Breast epithelium (tissue), 4 donors: ENCODE measurements around the gene ATXN10. TPM values are rescaled to one million over a fixed set of nuclear protein-coding genes. Genes with fewer than 3 reads are reported as not detected.
A peak's percentile ranks its signal among the peaks of the same experiment; 100 is the strongest.

Experiments
- DNase-seq, 2 donors: peaks; one replicate each; pipeline ENCODE4 v3.0.0-alpha.2; 2019; ENCODE audit warnings: low spot score in 2 of 2
- H3K27ac ChIP-seq, 2 donors: fragments of 200-600 bp; sonication (generic) in 1 of 2; one replicate each; pipeline ENCODE4 v1.5.1; 2016 to 2019; ENCODE audit warnings: mild to moderate bottlenecking in 1 of 2
- H3K27me3 ChIP-seq, 2 donors: fragments of 200-600 bp; sonication (generic) in 1 of 2; one replicate each; pipeline versions ENCODE4 v1.5.1 to v1.6.0; 2017 to 2019; ENCODE audit warnings: control low read depth in 1 of 2, mild to moderate bottlenecking in 1 of 2
- H3K36me3 ChIP-seq: fragments of 200-600 bp; one replicate; pipeline ENCODE4 v1.5.1; 2019
- H3K4me1 ChIP-seq, 2 donors: fragments of 200-600 bp; sonication (generic); one replicate each; pipeline ENCODE4 v1.5.1; 2016 to 2019; ENCODE audit warnings: control low read depth in 1 of 2
- H3K4me3 ChIP-seq, 3 donors: fragments of 200-600 bp; sonication (generic); 1 replicate in 2 of 3; 2 replicates in 1 of 3; pipeline ENCODE4 v1.5.1; 2016 to 2019; ENCODE audit warnings: mild to moderate bottlenecking in 3 of 3, moderate library complexity in 2 of 3
- H3K9me3 ChIP-seq, 2 donors: fragments of 200-600 bp; sonication (generic) in 1 of 2; one replicate each; pipeline ENCODE4 v1.5.1; 2016 to 2019; ENCODE audit warnings: control low read depth in 1 of 2
- CTCF ChIP-seq, 3 donors: fragments of 450-650 bp; IDR thresholded peaks; one replicate each; pipeline ENCODE4 v1.5.1; 2016 to 2017; ENCODE audit warnings: antibody characterized with exemption in 3 of 3, mild to moderate bottlenecking in 3 of 3, moderate library complexity in 3 of 3
- POLR2A ChIP-seq: fragments of 450-650 bp; IDR thresholded peaks from one replicate; pipeline ENCODE4 v1.6.1; 2016; ENCODE audit warnings: antibody characterized with exemption, mild to moderate bottlenecking, moderate library complexity
- POLR2AphosphoS5 ChIP-seq, 3 donors: sonication (generic); formaldehyde crosslinking; IDR thresholded peaks; one replicate each; pipeline ENCODE4 v1.6.1; 2017; ENCODE audit warnings: antibody characterized with exemption in 3 of 3
- intact Hi-C: fragments of 100-400 bp; cut with DNase I; formaldehyde crosslinking; loops from one replicate; pipeline ENCODE4 v1.15.1; 2023; ENCODE audit warnings: low total_unique reads
- total RNA-seq, 3 donors: library from RNA; depleted of rRNA; stranded (reverse); fragments of >200 nt; gene quantifications; one replicate each; pipeline ENCODE4 v1.1.0, GENCODE V29; 2016

ATXN10 gene
- total RNA-seq, 3 donors from 2014 or later = 78.6 to 145 (median 138) TPM

GRCh38 chr22:45860201-45860600, 188.6 kb downstream of the ATXN10 start:
- intact Hi-C loops = loop anchor here (10.0 kb wide), 1 partner anchor 275 kb away; no protein-coding TSS in a partner anchor
- Histone ChIP-seq H3K27me3 (no peaks in the 10 kb centered on the region), H3K27ac (peak overlapping the region; percentile 10 to 43), H3K4me1 (peaks cover 0 to 11% of the 10 kb centered on the region in 2 donors), H3K4me3 (no peak overlapping the region), H3K9me3 (peaks cover 0 to 6% of the 10 kb centered on the region in 2 donors), H3K36me3 (no peaks in the 10 kb centered on the region)
- DNase-seq = no peak
- TF ChIP-seq CTCF (IDR thresholded peaks at IDR 0.05) = no peak
- TF ChIP-seq POLR2A = no peak
- no peak for TF ChIP-seq POLR2AphosphoS5 (IDR thresholded peaks at IDR 0.05)

GRCh38 chr22:45861259-45861658, 189.6 kb downstream of the ATXN10 start:
- no peak overlapping the region for H3K27ac ChIP-seq
- TF ChIP-seq POLR2AphosphoS5 (IDR thresholded peaks at IDR 0.05) = no peak
- no peak for TF ChIP-seq CTCF (IDR thresholded peaks at IDR 0.05)
- no peak for TF ChIP-seq POLR2A
- H3K4me3 ChIP-seq = no peak overlapping the region
- peaks cover 0 to 11% of the 10 kb centered on the region in 2 donors for H3K4me1 ChIP-seq
- peaks cover 0 to 4% of the 10 kb centered on the region in 2 donors for H3K9me3 ChIP-seq
- no peaks in the 10 kb centered on the region for H3K36me3 ChIP-seq
- no peak for DNase-seq
- no peaks in the 10 kb centered on the region for H3K27me3 ChIP-seq
- intact Hi-C loops = loop anchor here (10.0 kb wide), 1 partner anchor 276 kb away; no protein-coding TSS in a partner anchor

GRCh38 chr22:45863981-45864751, 192.5 kb downstream of the ATXN10 start:
- DNase-seq = peak in 1 of 2 donors; percentile 50
- H3K36me3 ChIP-seq = no peaks in the 10 kb centered on the region
- no peak overlapping the region for H3K4me3 ChIP-seq
- peaks cover 0 to 4% of the 10 kb centered on the region in 2 donors for H3K9me3 ChIP-seq
- TF ChIP-seq CTCF (IDR thresholded peaks at IDR 0.05) (peak; percentile 79 to 87 (median 82)), POLR2AphosphoS5 (IDR thresholded peaks at IDR 0.05) (no peak), POLR2A (no peak)
- peak overlapping the region; percentile 25 to 58 for H3K27ac ChIP-seq
- intact Hi-C loops = loop anchor here (10.0 kb wide), 1 partner anchor 279 kb away; no protein-coding TSS in a partner anchor
- H3K27me3 ChIP-seq = peaks cover 0 to 9% of the 10 kb centered on the region in 2 donors
- H3K4me1 ChIP-seq = peaks cover 9 to 17% of the 10 kb centered on the region in 2 donors

- no peak for DNase-seq
- H3K36me3 ChIP-seq = no peaks in the 10 kb centered on the region
- no peak overlapping the region for H3K4me3 ChIP-seq
- H3K27me3 ChIP-seq = peaks cover 0 to 9% of the 10 kb centered on the region in 2 donors
- peaks cover 9 to 17% of the 10 kb centered on the region in 2 donors for H3K4me1 ChIP-seq
- H3K9me3 ChIP-seq = peaks cover 0 to 4% of the 10 kb centered on the region in 2 donors
- no peak for TF ChIP-seq CTCF (IDR thresholded peaks at IDR 0.05)
- TF ChIP-seq POLR2A = no peak
- no peak for TF ChIP-seq POLR2AphosphoS5 (IDR thresholded peaks at IDR 0.05)
- no peak overlapping the region for H3K27ac ChIP-seq
- intact Hi-C loops = loop anchor here (5.0 to 10.0 kb wide), 2 partner anchors 107 to 280 kb away; no protein-coding TSS in a partner anchor
Observed at GRCh38 chr22:45864959-45865476, 193.4 kb downstream of the ATXN10 start.
